ENCODE results near the gene AGPS.

AGPS gene

DNA sequence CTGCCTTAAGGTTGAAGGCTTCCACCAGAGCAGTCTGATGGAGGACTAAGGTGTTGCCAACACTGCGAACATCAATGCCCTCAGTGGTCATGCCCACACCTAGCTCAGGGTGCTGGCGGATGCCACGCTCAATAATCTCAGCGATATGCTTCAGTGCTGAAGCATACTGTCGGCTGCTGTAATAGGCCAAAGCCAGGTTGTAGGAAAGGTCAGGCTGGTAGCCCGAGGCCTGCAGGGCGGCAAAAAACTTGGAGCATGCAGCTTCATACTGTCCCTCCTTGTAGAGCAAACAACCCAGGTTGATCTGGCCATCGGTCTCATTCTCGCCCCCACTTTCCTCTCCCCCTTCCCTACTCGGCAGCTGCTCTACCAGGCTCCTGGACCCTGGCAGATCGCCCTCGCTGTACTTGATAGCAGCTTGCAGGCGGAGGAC, 159.4 kb downstream of the AGPS start:
- DNase-seq (ENCODE audit: low spot score): peak; percentile 64

DNA sequence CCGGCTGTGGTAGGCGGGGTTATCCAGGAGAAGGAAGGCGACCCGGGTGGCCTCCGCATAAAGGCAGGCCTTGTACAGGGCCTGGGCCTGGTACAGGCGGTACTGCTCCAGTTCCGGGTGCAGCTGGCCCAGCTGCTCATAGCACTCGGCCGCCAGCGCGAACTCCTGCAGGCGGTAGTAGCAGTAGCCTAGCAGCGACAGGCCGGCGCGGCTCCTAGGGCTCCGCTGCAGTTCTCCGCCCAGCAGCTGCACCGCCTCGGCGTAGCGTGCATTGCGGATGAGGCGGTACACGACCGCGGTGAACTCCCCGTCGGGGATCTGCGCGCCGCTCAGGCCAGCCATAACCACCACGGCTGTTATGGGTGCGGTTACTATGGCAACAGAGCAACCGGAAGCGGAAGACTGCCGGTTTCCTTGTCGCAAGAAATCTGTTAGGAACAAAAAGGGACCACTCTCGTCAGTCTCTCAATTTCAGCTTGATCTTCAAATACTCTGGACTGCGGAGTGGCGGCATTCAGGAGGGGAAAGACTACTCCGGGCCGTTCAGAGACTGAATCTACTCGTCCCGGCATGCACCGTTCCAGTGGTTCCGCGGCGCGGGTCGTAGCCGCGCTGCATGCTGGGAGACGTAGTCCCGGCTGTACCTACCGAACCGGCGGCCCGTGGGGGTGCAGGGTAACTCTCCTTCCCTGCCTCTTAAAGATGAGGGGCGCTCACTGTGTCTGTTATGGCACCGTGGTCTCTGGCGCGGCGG, 160.0 kb downstream of the AGPS start:
- DNase-seq (ENCODE audit: low spot score): peak; percentile 91

- no peak for DNase-seq (ENCODE audit: low spot score)
Observed at GRCh38 chr2:177553176-177553884, 160.8 kb downstream of the AGPS start.

DNA sequence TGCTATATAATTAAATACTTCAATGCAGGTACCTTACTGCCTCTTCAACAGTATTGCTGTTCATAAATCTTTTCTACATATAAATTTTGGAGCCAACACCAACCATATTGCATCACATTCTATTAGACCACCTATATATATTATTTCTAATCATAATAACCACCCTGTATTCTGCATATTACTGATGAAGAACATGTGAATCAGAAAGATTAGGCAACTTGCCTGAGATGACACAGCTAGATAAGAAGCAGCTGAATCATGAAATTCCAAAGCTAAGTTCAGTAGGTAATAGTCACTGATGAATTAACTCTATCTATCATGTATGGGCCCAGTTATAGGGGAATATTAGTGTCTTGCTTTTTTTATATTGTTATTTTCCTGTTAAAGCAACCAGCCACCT, 161.8 kb downstream of the AGPS start:
- no peak for DNase-seq (ENCODE audit: low spot score)

GRCh38 chr2:177556153-177556552, 163.6 kb downstream of the AGPS start:
- no peak for DNase-seq (ENCODE audit: low spot score)

DNA sequence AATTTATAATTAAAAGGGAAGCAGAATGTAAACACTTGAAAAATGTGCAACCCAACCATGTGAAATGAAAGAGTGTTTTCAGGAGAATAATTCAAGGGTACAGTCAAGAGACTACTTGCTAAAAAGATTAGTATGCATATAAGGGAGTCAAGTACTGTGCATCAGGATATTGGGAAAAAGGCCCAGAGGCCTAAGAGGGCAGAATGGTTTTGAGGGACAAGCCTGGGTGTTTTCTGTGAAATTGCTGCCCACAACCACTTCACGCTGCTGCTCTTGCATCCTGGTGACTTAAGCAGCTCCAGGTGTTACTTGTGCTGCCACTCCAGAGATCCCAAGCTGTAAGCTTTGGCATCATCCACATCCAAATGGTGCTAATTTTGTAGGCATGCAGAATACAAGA, 165.2 kb downstream of the AGPS start:
- DNase-seq (ENCODE audit: low spot score): no peak

DNA sequence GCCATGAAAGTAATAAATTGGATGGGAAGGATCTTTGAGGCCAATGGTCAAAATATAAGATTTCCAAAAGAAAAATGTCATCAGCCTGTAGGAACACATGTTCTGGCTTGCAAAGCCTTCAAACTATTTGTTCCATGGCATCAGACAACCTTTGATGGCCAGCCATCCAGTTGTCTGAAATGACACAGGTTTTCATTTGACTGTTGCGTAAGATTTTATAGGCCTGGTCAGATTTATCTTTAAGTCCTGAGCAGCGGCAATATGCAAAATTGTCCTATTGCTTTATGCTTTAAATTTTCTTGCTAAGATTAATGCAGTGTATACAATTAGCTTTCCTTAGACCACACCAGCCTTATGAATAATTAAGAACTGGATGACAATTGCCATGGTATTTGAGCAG, 167.1 kb downstream of the AGPS start:
- no peak for DNase-seq (ENCODE audit: low spot score)

GRCh38 chr2:177568390-177568789, 175.8 kb downstream of the AGPS start:
- no peak for DNase-seq (ENCODE audit: low spot score)

DNA sequence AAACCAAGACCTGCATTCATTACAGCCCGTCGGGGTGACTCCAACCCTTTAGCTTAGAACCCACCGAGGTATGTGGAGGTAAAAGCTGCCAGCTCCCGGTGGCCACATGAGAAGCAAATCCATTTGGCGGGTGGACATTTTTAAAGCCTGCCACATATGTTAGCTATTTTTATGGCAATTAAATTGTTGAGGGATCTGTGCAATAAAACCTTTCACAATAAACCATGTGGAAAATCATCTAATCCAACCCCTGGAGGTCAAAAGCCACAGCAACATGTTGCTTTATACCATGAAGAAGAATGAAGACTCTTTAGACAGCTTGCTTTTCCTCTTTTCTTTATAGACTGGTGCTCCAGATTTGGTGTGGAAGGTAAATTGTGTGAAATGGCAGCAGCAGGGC, 176.3 kb downstream of the AGPS start:
- no peak for DNase-seq (ENCODE audit: low spot score)

GRCh38 chr2:177572236-177572671, 179.7 kb downstream of the AGPS start:
- no peak for DNase-seq (ENCODE audit: low spot score)

GRCh38 chr2:177573120-177573519, 180.5 kb downstream of the AGPS start:
- no peak for DNase-seq (ENCODE audit: low spot score)

DNA sequence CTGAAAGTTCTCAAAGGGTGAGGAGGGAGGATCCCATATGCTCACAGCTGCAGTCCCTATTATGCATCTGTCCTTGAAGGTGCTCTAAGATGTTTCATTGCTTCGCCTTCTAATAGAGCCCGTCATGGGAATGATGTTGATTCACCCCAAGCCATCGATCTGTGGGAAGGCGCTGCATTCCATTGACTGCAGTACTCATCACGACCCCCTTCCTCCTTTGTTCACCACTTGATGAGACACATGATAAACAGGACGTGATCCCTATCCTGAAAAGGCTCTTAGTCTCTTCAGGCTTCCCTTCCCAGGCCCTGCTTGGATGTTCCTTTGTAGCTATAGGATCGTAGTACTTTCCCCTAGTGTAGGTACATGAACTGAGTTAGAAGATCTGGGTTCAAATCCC, 181.8 kb downstream of the AGPS start:
- DNase-seq (ENCODE audit: low spot score): no peak

DNA sequence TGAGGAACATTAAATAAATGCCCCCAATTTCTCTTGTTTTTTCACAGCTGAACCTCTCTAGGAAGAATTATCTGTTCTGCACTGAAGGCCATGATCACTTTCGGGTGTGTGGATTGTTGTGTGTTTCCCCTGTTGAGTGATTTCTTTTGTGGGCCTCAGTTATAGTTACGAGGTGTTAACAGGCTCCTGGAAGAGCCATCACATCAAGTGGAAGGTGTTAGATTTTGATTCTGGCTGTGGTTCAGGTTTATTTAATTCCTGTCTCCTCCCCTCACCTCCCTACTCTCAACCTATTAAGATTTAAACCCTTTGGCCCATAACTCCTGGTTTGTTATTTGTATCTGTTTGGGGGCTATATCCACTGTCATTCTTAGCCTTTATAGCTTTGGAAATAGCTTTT, 182.8 kb downstream of the AGPS start:
- no peak for DNase-seq (ENCODE audit: low spot score)

DNA sequence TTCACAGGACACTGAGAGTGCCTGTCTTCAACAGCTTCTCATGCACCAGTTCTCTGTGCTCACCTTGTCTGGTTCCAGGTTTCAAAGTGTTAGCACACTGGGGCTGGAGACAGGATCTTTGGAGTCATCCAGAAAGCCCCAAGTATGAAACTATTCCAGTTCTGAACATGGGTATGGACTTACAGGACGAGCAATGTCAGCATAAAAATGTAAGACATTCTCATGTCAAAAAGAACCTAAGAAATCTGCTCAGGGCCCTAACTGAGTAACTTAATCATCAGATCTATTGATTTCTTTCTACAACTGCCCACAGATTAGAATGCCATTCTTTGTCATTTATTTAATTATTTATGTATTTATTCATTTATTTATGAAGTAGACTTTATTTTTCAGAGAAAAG, 184.5 kb downstream of the AGPS start:
- no peak for DNase-seq (ENCODE audit: low spot score)

- DNase-seq (ENCODE audit: low spot score): no peak
Observed at GRCh38 chr2:177578454-177578853, 185.9 kb downstream of the AGPS start.

DNA sequence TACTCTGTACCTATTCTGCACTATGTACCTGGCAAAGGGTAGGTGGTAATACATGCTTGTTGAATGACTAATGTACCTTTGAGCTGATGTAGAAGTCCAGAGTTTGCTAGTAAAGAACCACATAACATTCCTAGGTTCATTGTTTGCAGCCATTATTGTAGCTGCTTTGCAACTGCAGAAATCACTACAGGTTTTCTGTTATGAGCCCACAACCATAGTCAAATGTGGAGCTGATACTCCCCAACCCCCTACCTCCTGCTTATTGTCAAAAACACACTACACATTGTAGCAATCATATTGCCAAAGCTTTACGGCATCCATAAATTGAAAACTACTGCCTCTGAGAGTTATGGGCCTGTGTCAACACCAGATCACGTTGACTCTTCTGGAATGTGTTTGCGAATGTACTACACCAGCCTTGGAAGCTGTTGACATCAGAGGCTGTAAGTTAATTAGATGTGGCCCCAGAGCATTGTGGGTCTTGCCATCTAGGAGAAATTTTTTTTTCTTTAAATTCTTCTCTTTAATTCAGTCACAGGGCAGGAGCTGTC, 187.0 kb downstream of the AGPS start:
- DNase-seq (ENCODE audit: low spot score): no peak

- DNase-seq (ENCODE audit: low spot score): no peak
Observed at GRCh38 chr2:177582000-177582399, 189.4 kb downstream of the AGPS start.

DNA sequence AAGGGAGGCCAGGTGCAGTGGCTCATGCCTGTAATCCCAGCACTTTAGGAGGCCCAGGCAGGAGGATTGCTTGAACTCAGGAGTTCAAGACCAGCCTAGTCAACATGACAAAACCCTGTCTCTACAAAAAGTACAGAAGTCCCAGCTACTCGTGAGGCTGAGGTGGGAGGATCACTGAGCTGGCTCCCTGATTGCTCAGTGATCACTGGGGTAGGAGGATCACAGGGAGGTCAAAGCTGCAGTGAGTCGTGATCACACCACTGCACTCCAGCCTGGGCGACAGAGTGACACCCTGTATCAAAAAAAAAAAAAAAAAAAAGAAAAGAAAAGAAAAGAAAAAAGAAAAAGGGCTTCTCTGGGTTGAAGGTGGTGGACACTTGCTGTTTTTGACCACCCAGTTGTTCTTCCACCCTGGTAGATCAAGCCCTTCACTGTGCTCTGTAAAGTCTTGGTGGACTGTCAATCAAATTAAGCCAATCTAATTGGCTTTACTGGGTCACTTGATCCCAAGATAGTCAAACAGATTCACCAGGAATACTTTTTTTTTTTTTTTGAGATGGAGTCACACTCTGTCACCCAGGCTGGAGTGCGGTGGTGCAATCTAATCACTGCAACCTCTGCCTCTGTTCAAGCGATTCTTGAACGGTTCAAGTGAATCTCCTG, 191.6 kb downstream of the AGPS start:
- DNase-seq (ENCODE audit: low spot score): no peak

- DNase-seq (ENCODE audit: low spot score): no peak
Observed at GRCh38 chr2:177585234-177585863, 192.8 kb downstream of the AGPS start.

GRCh38 chr2:177586154-177586553, 193.6 kb downstream of the AGPS start:
- no peak for DNase-seq (ENCODE audit: low spot score)

DNA sequence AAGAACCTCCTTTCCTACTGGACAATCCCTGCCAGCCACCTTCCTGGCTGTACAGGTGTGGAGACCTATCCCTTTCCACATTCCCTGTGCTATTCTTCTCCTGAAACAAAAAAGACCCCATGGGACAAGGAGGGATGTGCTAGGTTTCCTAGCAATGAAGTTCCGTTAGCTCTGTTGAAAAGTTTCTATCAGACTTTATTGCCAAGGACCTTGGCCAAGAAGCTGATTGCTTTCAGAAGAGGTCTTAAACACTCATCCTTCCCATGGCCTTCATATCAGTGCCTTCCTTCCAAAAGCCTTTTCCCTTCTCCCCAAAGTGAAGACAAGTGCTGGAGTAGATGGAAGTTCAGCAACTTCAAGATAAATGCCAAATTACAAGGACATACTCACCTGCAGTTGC, 194.8 kb downstream of the AGPS start:
- DNase-seq (ENCODE audit: low spot score): no peak

GRCh38 chr2:177588671-177589070, 196.1 kb downstream of the AGPS start:
- DNase-seq (ENCODE audit: low spot score): no peak

Data from globus pallidus (tissue), 1 donor.